HG02840 (cell line): Measurements from ENCODE around the gene SIL1.
"Not testable (repeated sequence)": the region's sequence is repeated elsewhere in the genome, so short reads cannot be mapped to it uniquely, and the experiment has no call there.

Experiments used
- ATAC-seq: cut with Tn5 transposase; IDR thresholded peaks from one replicate; pipeline ENCODE4 v1.9.1; 2021; ENCODE audit warnings: mild to moderate bottlenecking, moderate library complexity, moderate number of reproducible peaks; ENCODE audit not compliant: unreplicated experiment, low FRiP score

Gene SIL1

DNA sequence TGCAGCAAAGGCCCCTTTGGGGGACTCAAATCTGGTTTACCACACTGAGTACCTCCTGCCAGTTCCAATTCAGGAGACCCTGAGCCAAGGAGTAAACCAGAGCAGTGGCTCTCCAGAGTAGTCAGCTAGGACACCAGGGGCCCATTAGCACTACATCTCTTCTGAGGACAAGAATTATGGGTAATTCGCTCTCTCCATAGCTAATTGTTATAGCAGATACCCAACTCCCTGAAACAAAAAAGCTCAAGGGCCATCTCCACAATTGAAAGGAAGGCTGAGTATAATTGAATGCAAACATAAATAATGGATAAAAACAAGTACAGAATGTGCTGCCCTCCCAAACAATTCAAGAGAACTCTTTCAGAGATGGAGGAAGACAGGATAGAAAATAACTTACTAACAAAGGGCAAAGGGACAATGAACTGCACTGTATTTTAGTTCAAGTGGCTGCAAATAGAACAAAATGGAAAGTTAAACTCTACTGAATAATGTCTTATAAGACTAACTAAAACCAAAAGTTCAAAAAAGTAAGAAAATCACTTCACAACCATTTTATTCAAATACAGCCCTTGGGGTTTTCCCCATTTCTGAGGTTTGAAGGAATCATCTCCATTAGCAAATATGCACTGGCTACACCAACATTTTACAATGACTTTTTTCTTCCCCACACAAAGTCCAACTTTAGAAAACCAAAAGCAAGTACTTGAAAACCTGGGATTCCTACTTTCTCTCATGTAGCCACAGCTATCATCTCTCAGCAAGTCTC, 118.8 kb downstream of the SIL1 start:
- no peak for ATAC-seq

GRCh38 chr5:139078345-139078744, 119.8 kb downstream of the SIL1 start:
- ATAC-seq = no peak

GRCh38 chr5:139077899-139078298, 120.3 kb downstream of the SIL1 start:
- no peak for ATAC-seq

- no peak for ATAC-seq
Observed at GRCh38 chr5:139076111-139076510, 122.1 kb downstream of the SIL1 start.

DNA sequence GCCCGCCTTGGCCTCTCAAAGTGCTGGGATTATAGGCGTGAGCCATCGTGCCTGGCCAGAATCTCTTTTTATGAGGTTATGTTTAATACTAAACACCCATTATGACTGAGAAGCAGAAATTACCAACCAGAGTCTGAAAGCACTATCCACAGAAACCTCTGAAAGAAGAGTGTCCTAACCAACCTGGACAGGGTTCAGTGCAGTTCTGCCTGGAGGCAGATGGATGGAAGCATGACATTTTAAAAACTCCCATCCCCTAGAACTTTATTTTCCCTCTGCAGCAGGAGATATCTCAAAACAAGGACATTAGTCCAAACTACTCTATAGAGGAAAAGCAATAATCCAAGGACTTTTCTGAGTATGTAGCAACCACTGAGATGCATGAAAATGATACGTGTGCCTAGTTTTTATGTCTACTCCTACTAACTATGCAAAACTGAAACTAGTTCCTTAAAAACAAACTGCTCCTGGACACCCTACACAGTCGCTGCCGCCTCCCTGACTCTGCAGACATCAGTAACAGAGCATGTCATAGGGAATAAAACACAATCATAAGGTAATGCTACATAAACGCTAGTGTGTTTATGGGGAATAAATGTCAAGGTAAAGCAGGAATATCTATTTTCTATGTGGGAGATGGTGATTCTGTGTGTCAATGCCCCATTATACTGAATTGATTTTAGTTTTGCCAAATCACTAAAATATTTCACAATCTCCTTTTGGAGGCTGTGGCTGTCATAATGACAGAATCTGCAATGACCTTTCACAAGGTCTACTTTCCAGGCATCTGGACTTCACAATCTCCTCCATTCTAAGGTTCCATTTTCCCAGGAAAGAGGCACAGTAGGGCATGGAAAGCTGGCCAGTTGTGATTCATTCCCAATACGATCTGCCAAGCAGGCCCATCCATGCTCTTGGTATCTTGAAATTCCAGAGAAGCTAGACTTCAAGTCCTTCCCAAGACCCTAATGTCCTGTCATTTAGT, 122.8 kb downstream of the SIL1 start:
- ATAC-seq = no peak

- not testable (repeated sequence) for ATAC-seq
Observed at GRCh38 chr5:139073956-139074355, 124.2 kb downstream of the SIL1 start.

- ATAC-seq = no peak
Observed at GRCh38 chr5:139068494-139069151, 129.5 kb downstream of the SIL1 start.

GRCh38 chr5:139068060-139068459, 130.1 kb downstream of the SIL1 start:
- ATAC-seq = no peak

DNA sequence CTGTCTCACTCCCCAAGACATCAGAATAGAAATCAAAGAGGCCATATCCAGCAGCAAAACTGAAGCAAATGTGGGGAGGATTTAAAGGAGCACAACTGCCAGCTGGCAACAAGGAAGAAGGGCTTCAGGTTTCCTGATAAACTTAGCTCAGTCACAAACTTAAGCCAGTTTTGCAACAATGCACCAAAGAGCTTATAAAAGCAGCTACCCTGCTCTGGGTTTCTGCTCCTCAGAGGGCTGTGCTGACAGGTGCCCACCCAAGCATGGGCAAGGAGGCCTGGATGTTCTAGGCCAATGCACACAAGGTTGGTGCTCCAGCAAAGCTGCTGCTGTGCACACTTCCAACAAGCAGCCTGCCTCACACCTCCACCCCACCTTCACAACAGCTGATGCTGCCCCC, 132.9 kb downstream of the SIL1 start:
- no peak for ATAC-seq

DNA sequence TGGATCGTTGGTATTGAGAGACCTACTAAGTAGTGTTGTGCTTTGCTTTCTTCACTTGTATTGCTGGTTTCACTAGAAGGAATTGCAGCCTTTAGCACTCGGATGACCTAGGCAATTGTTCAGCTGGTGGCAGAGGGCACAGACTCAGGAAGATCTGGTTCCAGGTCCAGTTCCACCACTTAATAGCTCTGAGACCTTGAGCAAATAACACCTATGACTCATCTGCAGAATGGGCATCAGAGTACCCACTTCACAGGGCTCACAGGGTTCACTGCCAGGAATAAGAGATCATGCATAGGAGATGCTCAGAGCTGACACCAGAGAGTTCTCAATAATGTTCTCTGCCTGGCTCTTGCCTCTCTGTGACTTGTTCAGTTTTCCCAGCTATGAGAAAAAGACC, 133.6 kb downstream of the SIL1 start:
- no peak for ATAC-seq

DNA sequence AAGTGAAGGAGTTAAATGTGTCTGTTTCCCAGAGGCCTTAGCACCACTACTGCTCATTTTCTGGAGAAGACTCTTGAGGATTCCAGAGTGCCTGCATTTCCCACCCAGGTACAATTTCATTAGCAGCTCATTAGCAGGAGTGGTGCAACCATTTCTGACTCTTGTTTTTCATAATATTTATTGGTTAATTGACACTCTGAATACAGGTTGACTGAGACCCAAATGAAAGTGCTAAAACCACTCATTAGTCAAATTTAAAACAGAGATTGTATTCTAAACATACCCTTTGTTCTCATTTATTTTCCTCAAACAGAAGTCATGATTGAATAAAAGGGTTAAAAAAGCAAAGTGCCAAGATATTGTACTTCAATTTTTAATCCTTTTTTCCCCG, 134.5 kb downstream of the SIL1 start:
- ATAC-seq = no peak

GRCh38 chr5:139062910-139063663, 135.1 kb downstream of the SIL1 start:
- no peak for ATAC-seq

GRCh38 chr5:139061856-139062255, 136.3 kb downstream of the SIL1 start:
- no peak for ATAC-seq

- no peak for ATAC-seq
Observed at GRCh38 chr5:139061274-139061673, 136.9 kb downstream of the SIL1 start.

DNA sequence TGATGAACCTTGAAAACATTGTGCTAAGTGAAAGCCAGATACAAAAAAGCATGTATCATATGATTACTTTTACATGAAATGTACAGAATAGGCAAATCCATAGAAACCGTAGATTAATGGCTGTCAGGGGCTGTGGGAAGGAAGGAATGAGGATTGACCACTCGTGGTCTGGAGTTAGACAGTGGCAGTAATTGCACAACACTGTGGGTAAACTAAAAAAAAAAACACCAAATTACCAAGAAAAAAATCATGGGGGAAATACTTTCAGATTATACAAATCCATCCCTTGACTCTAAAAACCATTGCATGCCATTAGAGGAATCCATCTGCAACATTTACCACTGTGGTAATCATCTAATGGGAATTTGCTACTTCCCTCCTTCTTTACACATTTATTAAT, 140.0 kb downstream of the SIL1 start:
- no peak for ATAC-seq

DNA sequence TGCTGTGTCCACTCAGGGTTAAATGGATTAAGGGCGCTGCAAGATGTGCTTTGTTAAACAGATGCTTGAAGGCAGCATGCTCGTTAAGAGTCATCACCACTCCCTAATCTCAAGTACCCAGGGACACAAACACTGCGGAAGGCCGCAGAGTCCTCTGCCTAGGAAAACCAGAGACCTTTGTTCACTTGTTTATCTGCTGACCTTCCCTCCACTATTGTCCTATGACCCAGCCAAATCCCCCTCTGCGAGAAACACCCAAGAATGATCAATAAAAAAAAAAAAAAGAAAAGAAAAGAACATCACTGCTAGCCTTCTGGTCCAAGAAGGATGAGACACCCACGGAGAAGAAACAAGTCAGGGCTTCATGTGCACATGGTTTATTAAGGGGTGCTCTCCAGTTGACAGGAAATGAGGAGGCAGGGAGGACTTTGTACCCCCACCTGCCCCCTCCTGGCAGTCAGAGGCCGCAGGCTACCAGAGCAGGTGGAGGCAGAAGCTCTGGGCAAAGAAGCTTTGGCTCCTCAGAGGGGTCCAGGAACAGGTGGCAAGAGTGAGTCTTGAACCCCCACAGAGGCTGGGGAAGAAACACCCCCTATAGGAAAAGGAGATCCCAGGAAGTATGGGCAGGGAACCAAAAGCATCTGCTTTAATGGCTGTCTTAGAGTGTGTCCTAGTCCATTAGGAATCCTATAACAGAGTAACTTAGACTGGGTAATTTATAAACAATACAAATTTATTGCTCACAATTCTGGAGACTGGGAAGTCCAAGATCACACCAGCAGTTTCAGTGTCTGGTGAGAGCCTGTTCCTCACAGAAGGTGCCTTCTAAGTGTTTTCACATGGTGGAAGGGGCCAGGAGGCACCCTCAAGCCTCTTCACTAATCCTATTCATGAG, 140.9 kb downstream of the SIL1 start:
- not testable (repeated sequence) for ATAC-seq

DNA sequence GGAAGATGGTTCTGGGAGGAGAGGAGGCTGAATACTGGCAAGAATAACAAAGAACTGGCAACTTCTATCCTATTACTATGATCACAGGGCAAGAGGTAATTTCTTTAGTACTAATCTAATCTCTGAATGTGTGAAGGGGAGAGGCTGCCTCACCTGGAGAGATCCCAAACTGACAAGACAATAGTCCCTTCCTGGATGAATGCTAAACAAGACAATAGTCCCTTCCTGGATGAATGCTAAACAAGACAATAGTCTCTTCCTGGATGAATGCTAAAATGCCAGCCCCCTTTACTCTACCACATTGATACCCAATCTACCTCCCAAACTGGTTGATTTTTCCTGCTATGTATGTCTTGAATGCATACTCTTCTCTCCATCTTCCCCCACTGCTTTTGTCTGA, 145.2 kb downstream of the SIL1 start:
- ATAC-seq = no peak

DNA sequence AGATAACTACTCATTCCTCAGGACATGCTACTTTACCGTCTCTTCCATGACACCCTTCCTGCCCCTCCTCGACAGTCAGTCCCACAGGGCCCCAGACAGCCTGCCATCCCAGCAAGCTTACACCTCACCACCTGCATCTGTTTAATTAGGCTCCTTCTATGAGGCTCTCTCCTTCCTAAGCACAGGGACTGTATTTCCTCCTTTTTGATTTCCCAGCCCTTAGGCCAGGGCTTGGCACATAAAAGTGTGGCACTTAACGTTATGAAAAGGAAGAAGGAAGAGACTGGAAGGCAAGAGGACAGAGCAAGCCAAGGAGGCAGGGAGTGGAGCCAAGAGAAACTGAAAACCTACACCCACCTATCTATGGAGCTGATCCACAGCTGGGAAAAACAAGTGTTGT, 146.8 kb downstream of the SIL1 start:
- ATAC-seq = no peak

- no peak for ATAC-seq
Observed at GRCh38 chr5:139050432-139050831, 147.7 kb downstream of the SIL1 start.
